MCF 10A (cell line): ENCODE measurements around the gene SEC14L5. TPM values are rescaled to one million over a fixed set of nuclear protein-coding genes. Genes with fewer than 3 reads are reported as not detected.

ENCODE experiments used
- BruUV-seq: library from RNA; stranded (reverse); fragments of 400-500 nt; replicated peaks from 2 replicates; lab custom pipeline; 2021; lab: Mats Ljungman, UMichigan
- CTCF ChIA-PET: fragments of 300-600 bp; sonication (Branson Sonifier 250); formaldehyde crosslinking; extraction: SDS; loops from one replicate; lab custom pipeline; 2021; ENCODE audit warnings: antibody characterized with exemption, inconsistent platforms; lab: Yijun Ruan, JAX
- POLR2A ChIA-PET: fragments of 300-600, 350-650 bp; sonication (Branson Sonifier 250); formaldehyde crosslinking; extraction: SDS; loops from one replicate; lab custom pipeline; 2020; ENCODE audit warnings: antibody characterized with exemption, inconsistent platforms; lab: Yijun Ruan, JAX
- DNase-seq: peaks from one replicate; pipeline ENCODE4 v3.0.0-alpha.2; 2018; ENCODE audit not compliant: unreplicated experiment
- H3K27ac Mint-ChIP-seq: one replicate; pipeline ENCODE4 v1.8.0; 2022; ENCODE audit warnings: mild to moderate bottlenecking, low read depth, mixed read lengths; ENCODE audit not compliant: unreplicated experiment
- H3K27me3 Mint-ChIP-seq: one replicate; pipeline ENCODE4 v1.8.0; 2022; ENCODE audit warnings: mixed read lengths; ENCODE audit not compliant: insufficient read depth, unreplicated experiment
- H3K36me3 Mint-ChIP-seq: one replicate; pipeline ENCODE4 v1.8.0; 2022; ENCODE audit warnings: mild to moderate bottlenecking, moderate library complexity, mixed read lengths; ENCODE audit not compliant: insufficient read depth, unreplicated experiment
- H3K4me1 Mint-ChIP-seq: one replicate; pipeline ENCODE4 v1.8.0; 2022; ENCODE audit warnings: mixed read lengths; ENCODE audit not compliant: insufficient read depth, unreplicated experiment
- H3K4me3 Mint-ChIP-seq: one replicate; pipeline ENCODE4 v1.8.0; 2022; ENCODE audit warnings: mild to moderate bottlenecking, moderate library complexity, mixed read lengths; ENCODE audit not compliant: unreplicated experiment
- H3K9me3 Mint-ChIP-seq: one replicate; pipeline ENCODE4 v1.8.0; 2022; ENCODE audit warnings: mixed read lengths; ENCODE audit not compliant: unreplicated experiment
- intact Hi-C: fragments of 100-400 bp; cut with micrococcal nuclease; formaldehyde crosslinking; loops from 2 replicates; pipeline ENCODE4 v1.14.1; 2022
- total RNA-seq: library from RNA; stranded (reverse); gene quantifications from 2 replicates; pipeline ENCODE4 v1.2.3, GENCODE V29; 2022
- TF ChIP-seq, protein P1 (sequence below): fragments of 200-600 bp; IDR thresholded peaks from one replicate; pipeline ENCODE4 v1.8.0; 2022; ENCODE audit warnings: antibody characterized with exemption, mild to moderate bottlenecking; ENCODE audit not compliant: unreplicated experiment

The SEC14L5 gene
- total RNA-seq, 1 experiment from 2014 or later: not detected

DNA sequence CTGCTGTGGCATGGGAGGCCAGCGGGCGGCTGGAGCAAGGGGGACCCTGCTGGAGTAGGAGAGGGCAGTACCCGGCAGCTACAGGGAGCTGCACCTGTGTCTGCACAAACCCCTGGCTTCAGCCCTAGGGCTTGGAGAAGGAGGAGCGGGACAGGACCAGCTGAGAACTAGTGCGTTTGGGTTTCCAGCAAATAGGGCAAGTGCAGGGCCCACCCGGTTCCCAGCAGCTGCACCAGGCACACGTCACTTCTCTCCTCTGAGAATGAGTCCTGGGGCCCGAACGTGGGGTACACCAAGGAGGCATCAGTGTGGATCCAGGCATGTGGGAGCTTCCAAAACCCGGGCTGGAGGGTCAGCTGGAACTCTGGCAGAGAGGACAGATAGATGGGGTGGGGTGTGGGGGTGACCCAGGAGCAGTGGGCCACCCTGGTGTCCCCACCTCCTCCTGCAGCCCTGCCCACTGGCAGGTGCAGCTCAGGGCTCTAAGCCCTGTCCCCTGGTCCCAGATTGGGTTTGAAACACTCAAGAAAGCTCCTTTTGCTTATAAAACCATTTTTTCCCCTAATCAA, 102.0 kb downstream of the SEC14L5 start:
- Mint-ChIP-seq H3K27ac (no peak overlapping the region), H3K36me3 (no peaks in the 10 kb centered on the region), H3K27me3 (peaks cover 31% of the 10 kb centered on the region), H3K4me3 (no peak overlapping the region), H3K9me3 (no peaks in the 10 kb centered on the region), H3K4me1 (no peaks in the 10 kb centered on the region)
- no peak for DNase-seq
- intact Hi-C loops: no loop called here
- BruUV-seq: no TSS peak
- POLR2A ChIA-PET: interaction anchor here (0.9 kb wide), 1 partner anchor 15 kb away, joined by 3 read pairs; no protein-coding TSS in a partner anchor
- TF ChIP-seq, protein P1, sequence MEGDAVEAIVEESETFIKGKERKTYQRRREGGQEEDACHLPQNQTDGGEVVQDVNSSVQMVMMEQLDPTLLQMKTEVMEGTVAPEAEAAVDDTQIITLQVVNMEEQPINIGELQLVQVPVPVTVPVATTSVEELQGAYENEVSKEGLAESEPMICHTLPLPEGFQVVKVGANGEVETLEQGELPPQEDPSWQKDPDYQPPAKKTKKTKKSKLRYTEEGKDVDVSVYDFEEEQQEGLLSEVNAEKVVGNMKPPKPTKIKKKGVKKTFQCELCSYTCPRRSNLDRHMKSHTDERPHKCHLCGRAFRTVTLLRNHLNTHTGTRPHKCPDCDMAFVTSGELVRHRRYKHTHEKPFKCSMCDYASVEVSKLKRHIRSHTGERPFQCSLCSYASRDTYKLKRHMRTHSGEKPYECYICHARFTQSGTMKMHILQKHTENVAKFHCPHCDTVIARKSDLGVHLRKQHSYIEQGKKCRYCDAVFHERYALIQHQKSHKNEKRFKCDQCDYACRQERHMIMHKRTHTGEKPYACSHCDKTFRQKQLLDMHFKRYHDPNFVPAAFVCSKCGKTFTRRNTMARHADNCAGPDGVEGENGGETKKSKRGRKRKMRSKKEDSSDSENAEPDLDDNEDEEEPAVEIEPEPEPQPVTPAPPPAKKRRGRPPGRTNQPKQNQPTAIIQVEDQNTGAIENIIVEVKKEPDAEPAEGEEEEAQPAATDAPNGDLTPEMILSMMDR: no peak
- CTCF ChIA-PET: no interaction called here

DNA sequence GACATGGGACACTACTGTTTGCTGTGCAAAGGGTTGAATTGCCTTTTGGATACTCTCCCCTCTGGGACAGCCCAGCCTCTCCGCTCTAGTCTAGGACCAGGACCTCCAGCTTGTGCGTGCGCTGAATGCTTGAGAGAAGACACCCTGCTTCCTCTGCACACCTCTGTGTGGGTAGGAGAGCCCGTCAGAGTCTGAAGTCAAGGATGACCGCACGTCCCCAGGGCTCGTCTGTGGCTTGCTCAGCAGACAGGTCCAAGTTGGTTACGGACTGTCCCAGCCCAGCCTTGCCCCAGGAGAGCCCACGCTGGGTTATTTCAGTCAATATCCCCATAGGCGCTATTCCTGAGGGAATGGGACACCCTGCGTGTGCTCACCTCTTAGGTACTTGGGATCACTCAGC, 103.9 kb downstream of the SEC14L5 start:
- no peaks in the 10 kb centered on the region for H3K36me3 Mint-ChIP-seq
- BruUV-seq: no TSS peak
- H3K27ac Mint-ChIP-seq: no peak overlapping the region
- no peaks in the 10 kb centered on the region for H3K9me3 Mint-ChIP-seq
- intact Hi-C loops: no loop called here
- H3K4me3 Mint-ChIP-seq: no peak overlapping the region
- DNase-seq: no peak
- ChIA-PET CTCF (interaction anchor here (0.6 to 1.9 kb wide), 4 partner anchors 8 to 551 kb away, joined by 3 to 5 read pairs (median 4); no protein-coding TSS in a partner anchor), POLR2A (no interaction called here)
- peaks cover 39% of the 10 kb centered on the region for H3K27me3 Mint-ChIP-seq
- TF ChIP-seq, protein P1: no peak
- H3K4me1 Mint-ChIP-seq: no peaks in the 10 kb centered on the region

DNA sequence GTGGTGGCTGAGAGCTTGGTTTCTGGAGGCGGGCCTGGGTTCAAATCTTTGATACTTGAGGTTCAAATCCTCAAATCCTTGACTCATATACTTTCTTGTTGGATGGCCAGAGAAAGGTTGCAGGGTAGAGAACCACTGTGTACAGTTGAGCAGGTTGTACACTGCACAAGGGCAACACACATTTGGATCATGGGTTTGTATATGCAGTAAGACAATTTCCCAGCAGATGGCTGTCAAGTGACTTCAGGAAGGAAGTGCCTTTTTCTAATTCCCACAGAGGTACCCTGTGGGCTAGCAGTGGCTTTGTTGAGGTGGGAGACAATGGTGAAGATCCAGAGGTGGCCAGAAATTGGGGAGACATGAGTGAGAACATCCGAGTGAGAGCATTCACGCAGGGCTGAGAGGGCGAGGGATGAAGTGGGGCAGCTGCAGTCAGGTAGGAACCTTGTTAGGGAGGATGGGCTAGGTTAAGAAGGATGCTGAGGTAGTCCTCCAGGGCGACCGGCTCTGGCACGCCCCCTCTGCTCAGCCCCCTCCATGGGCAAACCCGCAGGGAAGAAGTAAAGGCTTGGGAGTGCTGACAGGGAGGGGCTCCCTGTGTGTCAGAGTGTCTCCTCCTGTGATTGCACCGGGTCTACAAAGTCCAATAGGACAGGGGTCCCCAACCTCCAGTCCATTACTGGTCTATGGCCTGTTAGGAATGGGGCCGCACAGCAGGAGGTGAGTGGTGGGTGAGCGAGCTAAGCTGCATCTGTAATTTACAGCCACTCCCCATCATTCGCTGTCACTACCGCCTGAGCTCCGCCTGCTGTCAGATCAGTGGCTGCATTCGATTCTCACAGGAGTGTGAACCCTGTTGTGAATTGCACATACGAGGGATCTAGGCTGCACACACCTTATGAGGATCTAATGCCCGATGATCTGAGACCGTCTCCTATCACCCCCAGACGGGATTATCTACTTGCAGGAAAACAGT, 104.9 kb downstream of the SEC14L5 start:
- no peak for DNase-seq
- H3K27ac Mint-ChIP-seq: no peak overlapping the region
- no peaks in the 10 kb centered on the region for H3K9me3 Mint-ChIP-seq
- no TSS peak for BruUV-seq
- no peaks in the 10 kb centered on the region for H3K4me1 Mint-ChIP-seq
- H3K4me3 Mint-ChIP-seq: no peak overlapping the region
- TF ChIP-seq, protein P1: no peak
- H3K36me3 Mint-ChIP-seq: no peaks in the 10 kb centered on the region
- peaks cover 39% of the 10 kb centered on the region for H3K27me3 Mint-ChIP-seq
- intact Hi-C loops: no loop called here
- ChIA-PET CTCF (interaction anchor here (0.6 to 1.9 kb wide), 3 partner anchors 7 to 120 kb away, joined by 3 to 4 read pairs (median 4); no protein-coding TSS in a partner anchor), POLR2A (no interaction called here)

DNA sequence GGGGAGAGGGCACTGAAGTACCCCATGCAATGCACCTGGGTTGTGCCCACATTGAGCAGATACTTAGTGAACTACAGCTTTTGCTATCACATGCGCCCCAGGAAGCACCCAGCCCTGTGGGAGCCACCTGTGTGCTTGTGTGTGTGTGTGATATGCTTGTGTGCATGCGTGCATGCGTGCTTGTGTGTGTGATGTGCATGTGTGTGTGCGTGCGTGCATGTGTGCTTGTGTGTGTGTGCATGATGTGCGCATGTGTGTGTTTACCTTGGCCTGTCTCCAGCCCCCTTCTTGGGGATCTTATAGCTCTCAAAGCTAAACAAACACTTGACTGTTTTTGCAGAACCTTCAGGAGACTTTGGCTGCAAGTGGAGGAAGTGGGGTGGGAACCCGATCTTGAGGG, 106.8 kb downstream of the SEC14L5 start:
- Mint-ChIP-seq H3K36me3 (no peaks in the 10 kb centered on the region), H3K4me1 (no peaks in the 10 kb centered on the region), H3K27ac (no peak overlapping the region), H3K27me3 (peaks cover 39% of the 10 kb centered on the region), H3K9me3 (no peaks in the 10 kb centered on the region), H3K4me3 (no peak overlapping the region)
- no TSS peak for BruUV-seq
- DNase-seq: no peak
- CTCF ChIA-PET: interaction anchor here (1.3 kb wide), 1 partner anchor 12 kb away, joined by 3 read pairs; no protein-coding TSS in a partner anchor
- POLR2A ChIA-PET: no interaction called here
- intact Hi-C loops: no loop called here
- TF ChIP-seq, protein P1: no peak
